RPMI7951 (cell line): Measurements from ENCODE around the gene LPP. TPM values are rescaled to one million over a fixed set of nuclear protein-coding genes. Genes with fewer than 3 reads are reported as not detected.
A peak's percentile ranks its signal among the peaks of the same experiment; 100 is the strongest.

ENCODE experiments used
- DNase-seq: peaks from one replicate; pipeline ENCODE4 v3.0.0-alpha.2; 2012; ENCODE audit warnings: low read depth
- total RNA-seq: library from RNA; depleted of rRNA; stranded (reverse); fragments of >200 nt; shearing (Covaris generic); gene quantifications from 2 replicates; pipeline ENCODE4 v1.2.3, GENCODE V29; 2014

LPP gene
- total RNA-seq, 1 experiment from 2014 or later, result 30.2 TPM

DNA sequence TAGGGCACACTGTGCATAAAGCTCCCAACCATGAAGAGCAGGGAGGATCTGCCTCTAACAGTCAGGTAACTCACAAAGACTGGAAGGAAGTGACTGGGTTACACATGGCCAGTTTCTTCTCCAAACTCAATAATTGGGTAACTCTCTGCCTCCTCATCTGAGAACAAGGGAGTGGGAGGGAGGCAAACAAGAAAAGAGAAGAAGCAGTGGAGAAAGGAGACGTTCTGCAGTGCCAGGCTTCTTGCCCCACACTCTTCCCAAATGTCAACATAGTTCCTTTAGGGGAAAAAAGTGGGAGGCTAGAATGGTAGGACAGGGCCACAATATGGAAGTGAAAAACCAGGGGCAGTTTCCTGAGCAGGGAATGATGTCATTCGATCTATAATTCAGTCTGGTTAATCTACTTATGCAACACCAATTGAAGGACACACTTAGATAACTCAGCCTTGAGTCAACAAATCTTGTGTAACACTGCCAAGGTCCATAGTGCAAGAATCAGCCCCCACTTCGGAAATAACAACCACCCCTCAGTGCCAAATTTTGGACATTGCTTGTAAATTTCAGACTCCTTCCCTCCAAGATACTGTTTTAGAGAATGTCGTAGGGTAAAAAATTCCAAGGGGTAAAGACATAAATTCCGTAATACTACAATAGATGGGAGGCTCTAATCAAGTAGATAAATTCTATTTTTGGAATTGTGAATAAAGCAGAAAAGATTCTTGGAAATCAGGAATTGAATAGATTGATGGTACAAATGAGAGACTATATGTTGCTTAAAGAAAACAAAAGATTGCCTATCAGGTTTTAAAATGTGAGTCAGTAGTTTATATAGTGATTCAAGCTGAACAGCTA lies 143.0 kb downstream of the LPP start:
- DNase-seq, result peak; percentile 81

DNA sequence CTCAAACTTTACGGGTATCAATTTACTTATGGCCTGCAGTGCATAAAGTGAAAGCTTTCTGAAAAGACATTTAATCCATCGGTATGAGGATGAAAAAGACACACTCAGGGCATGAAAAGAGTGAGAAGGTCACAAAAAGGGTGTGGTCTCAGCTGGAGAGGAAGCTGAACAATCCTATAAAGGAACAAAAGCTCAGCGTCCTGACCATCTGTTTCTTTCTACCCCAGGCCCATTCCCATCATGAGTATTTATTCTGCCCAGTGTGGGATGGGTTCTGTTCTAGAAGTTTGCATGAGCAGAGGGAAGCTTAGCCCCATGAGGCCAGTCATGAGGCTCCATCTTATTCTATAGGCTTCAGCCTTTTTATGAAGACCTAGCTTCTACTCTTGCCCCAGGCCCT lies 144.6 kb downstream of the LPP start:
- peak; percentile 62 for DNase-seq

DNA sequence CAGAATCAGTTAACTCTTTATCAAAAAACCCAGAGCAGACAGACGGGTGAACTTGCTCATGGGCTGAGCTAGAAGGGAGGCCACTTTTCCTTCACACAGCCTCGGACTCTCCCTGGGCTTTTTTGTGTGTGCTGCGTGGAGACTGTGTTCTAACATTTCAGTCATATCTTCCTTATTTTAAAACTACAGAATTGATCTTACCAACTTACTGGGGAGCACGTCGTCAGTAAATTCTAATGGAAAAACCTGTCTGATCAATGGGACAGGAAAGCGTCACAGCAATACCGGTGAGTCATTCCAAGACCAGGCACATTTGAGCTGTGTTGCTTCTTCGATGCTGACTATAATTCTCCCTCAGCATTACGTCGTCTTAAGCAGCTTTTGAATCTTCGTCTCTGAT lies 145.1 kb downstream of the LPP start:
- DNase-seq, result no peak

DNA sequence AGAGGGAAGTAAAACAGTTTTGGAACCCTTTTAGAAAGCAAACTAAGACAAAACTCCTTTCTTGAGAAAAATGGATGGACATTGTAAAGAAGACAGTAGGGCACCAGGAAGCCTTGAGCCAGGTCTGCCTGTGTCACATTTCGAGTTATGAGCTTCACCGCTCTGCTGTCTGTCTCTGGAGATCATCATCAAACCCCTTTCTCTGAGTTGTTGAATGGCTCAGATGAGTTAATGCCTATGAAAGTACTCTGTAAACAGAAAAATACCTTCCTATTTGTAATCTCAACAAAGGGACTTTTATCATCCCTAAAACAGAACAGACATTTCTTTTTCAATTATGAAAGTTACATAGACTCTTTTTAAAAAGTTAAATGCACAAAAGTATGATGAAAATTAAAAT lies 145.8 kb downstream of the LPP start:
- no peak for DNase-seq

DNA sequence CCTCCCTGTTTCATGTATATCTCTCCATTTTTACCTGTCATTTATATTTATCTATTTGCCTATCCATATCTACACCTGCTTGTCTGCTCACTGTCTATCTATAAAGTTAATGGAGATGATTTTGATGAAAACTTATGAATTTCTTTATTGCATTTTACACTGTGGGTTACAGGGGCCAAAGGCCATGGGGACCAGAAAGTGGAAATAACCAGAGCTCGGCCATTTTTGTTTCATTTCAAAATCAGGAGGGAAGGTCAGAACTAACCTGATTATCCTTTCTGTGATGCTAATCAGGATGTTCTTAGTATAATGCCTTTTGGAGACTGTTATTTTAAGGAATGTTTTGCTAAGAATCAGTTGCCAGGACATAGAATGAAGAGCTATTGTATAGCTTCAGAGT lies 147.2 kb downstream of the LPP start:
- DNase-seq, result no peak

DNA sequence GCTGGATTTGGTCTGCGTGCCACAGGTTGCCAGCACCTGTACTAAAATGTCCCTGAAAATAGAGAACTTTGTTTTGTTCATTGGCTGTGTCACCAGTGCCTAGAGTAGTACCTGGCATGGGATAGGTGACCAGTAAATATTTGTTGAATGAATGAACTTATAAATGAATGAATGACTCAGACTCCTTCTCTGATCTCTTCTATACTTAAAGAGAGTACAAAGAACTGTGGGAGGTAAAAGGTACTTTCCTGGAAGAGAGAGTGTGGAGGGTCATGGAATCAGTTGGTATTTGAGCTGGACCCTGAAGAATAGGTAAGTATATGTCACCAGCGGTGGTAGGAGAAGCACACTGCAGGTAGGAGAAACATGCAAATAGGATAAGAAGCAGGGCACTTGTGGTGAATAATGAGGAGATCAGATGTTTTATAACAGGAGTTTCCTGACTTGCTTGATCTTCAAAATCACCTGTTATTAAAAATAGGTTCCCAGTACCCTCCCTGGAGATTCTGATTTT lies 149.4 kb downstream of the LPP start:
- no peak for DNase-seq

DNA sequence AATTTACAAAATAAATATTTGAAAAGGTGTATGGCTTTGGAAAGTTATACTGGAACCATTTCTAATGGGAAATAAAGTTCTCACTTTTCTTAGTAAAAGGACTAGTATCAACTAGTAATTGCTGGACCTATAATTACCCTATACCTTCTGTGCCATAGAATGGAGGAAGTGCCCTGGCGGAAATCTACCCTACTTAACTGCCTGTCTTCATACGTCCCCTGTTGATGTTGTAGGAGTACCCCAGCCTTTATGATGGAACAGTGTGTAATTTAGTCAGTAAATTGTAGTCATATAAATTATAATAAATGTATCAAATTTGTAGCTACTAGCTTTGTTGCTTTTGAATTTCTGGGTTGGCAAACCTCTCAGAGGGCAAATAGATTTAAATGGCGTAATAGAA lies 149.9 kb downstream of the LPP start:
- DNase-seq, result no peak

DNA sequence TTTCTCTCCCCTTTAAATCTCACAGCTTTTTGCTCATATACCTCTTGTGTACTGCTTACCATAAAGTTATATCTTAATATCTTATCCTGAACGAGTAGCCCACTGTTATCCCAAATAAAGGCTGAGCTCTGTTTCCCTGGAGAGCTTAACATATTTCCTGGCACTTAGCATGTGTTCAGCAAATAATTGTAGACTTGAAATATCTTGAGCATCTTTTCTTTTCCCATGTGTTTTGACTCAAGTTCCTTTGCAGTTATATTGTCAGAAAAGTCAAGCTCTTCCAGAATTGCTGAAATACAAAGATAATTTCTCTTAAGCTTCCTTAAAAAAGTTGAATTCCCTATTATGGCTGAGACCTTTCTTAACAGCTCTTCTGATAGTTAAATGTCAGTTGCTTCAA lies 150.5 kb downstream of the LPP start:
- no peak for DNase-seq

DNA sequence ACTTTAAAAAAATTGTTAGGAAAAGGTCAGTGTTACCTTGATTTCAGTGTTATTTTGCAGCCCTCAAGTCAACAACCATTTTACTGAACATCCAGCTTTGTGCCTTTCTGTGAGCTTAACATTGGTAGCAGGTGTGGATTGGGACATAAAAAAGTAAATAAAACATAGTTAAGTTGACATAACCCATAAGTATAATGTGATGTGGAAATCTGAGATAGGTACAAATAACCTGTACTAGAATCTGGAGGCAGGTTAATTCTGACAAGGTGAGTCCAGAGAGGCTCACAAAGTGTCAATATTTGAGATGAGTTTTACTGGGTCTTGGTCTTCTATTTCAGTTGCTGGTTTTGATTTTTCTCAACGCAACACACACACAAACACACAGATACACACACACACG lies 151.3 kb downstream of the LPP start:
- no peak for DNase-seq

DNA sequence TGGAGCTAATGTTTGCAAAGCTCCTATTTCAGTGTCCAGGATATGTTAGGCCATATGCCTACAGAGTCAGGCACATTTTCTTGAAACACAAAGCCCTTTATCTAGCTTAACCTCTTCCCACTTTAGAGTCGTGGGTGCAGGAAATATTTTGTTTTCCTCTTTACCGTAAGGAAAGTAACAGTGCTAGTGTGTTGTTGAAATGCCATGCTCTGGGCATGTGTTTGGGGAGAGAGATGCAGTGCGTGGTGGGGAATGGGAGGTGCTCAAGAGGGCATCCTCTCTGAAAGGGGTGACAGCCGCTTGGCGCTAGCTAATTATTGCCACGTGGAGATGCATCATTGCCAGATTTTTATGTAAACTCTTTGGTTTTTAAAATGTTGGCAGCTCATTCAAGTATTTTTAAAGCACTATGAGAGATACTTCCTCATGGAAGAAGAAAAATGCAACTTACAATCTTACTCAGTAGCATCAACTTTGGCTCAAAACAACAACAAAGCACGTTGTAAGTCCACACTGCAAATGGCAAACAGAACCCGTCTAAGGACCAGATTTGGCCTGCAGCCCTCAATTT lies 152.6 kb downstream of the LPP start:
- DNase-seq, result no peak

DNA sequence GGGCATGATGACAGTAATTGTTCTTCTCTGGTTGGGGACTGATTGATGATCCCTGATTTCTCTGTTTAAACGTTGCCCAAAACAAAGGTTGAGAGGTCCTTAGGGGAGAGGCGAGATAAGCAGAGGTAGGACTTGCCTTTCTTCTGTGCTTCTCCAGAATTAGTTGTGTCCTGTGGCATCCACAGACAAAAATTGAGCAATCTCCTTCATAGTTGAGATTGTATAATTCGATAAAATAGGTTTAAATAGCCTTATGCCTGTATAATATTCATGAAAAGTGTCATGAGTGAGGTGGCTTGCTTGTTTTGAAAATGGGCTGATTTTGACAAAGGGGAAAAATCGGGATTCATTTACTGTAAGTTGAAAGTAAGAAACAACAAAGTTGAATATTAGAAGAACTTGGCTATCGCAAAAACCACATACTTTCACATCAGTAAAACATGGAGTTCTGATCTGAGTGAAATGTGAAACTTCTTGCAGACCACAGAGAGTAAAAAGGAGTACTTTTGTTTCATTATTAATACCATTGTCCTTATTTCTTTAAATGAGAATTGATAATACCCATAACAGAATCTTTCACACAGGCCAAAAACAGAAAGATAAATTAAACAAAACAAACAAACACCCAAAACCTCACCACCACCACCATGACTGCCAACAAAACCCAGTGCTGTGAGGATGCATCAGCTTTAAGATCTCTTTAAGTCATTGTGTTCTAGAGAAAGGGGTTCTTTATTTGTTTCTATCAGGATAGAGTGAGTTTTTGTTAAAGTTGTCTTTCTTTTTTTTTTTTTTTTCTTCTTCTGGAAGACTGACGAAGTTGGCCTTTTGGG lies 155.7 kb downstream of the LPP start:
- DNase-seq, result no peak

DNA sequence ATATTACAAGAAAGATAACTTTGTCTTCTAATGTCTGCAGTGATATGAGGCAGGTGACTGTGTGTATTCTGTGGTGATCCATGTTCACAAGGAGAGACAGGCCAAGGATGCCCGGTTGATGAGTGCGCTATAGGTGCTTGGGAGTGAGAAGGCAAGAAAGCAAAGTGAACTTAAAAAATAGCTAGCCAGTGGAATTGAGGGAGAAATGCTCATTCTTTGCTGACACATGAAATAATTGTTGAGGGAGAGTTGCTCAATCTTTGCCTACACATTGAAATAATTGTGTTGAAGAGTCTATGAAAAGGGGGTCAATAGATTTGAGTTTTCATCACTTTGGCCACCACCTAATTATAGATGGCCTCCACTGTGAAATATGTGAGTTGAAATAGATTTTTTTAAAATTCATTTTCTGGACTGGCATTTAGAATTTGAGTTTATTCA lies 156.3 kb downstream of the LPP start:
- DNase-seq, result no peak

DNA sequence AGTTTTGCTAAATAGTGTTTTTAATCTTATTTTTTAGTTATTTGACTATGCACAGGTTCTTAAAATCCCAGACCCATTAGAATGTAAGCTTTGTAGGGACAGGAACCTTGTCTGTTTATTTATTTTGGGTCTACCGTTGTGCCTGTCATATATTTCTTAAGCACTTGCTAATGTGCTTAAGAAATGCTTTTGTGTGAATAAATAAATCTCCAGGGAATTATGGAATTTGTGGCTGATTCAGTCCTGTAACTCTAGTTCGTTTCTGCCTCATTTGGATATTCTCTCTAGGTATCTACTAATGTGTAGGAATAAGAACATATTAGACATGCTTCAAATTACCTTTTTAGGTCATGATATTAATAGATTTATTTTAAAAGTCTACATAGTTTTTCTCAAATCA lies 161.6 kb downstream of the LPP start:
- no peak for DNase-seq

DNA sequence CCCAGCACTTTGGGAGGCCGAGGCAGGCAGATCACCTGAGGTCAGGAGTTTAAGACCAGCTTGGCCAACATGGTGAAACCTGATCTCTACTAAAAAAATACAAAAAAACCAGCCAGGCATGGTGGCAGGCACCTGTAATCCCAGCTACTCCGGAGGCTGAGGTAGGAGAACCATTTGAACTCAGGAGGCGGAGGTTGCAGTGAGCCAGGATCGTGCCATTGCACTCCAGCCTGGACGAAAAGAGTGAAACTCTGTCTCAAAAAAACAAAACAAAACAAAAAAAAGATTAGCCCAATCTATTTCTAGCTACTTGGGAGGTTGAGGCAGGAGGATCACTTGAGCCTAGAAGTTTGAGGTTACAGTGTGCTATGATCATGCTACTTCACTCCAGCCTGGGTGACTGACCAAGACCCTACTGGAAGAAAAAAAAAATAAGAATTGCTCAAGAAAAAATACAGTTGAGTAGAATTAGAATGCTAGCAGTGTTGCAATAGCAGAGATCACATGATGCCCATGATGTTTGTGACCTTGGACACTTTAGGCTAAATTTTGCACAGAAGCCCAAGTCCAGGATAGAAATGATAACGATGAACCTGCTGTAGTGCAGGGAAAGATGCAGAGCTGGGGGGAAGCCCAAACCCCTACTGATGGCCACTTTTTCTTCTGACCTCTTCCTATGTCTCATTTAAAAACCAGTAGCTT lies 162.2 kb downstream of the LPP start:
- DNase-seq, result no peak

DNA sequence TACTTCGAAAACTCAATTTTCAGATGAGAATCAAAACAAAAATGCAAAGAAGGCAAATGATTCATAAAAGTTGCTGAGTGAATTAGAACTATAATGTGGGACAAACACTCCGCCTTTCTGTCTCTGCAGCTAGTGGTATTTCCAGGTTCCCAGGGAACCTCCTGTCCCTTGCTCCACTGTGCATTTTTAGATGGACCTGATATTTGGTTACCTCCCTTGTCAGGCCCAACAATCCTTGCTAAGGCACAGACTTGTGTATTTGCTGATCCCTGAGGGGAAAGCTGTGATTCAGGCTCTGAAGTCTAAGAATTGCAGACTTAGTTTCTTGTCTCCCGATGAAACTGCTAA lies 162.7 kb downstream of the LPP start:
- DNase-seq, result no peak

DNA sequence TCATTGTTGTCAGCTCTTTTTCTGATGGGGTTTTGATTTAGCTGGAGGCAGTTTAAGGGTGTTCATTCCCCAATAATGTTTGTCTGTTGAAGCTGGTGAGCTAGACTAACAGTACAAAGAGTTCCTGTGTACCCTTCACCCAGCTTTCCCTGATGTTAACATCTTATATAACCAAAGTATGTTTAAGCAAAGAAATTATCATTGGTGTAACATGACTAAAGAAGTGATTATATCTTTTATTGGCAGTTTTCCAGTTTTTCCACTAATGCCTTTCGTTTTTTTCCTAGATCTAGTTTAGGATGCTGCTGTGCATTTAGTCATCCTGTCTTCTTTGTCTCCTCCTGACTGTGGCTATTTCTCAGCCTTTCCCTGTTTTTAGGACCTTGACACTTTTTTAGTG lies 165.6 kb downstream of the LPP start:
- DNase-seq, result peak; percentile 58

DNA sequence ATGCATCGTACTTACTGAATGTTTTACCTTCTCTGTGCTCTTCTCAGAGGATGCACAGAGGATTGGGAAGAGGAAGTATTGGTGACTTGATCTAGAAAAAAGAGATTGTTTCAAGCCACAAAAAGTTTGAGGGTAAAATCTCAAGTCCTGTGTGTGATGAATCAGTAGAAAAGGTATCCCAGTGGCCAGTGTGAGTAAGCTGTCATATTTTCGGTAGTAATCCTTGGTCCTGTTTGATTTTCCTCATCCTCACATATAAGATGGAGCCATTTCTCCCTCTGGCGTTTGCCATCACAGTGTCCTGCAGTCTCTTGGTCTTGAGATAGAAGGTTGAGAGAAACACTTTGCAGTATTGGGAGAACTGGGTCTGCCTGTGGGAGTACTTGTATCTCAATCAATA lies 166.8 kb downstream of the LPP start:
- peak; percentile 87 for DNase-seq

DNA sequence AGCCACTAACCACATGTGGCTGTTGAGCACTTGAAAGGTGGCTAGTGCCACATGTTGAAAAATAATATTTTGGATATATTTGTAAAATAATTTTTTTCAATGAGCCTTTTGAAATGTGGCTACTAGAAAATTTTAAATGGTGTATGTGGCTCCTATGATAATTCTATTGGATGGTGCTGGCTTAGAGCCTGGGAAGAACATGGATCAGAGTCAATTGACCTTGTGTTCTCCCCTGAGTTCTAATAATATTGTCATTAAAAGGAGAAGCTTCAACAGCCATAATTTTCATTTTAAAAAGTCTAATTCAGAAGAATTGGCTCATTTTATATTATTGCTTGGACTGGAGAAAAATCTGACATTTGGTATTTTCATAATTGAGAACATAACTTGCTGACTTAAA lies 167.3 kb downstream of the LPP start:
- DNase-seq, result no peak

DNA sequence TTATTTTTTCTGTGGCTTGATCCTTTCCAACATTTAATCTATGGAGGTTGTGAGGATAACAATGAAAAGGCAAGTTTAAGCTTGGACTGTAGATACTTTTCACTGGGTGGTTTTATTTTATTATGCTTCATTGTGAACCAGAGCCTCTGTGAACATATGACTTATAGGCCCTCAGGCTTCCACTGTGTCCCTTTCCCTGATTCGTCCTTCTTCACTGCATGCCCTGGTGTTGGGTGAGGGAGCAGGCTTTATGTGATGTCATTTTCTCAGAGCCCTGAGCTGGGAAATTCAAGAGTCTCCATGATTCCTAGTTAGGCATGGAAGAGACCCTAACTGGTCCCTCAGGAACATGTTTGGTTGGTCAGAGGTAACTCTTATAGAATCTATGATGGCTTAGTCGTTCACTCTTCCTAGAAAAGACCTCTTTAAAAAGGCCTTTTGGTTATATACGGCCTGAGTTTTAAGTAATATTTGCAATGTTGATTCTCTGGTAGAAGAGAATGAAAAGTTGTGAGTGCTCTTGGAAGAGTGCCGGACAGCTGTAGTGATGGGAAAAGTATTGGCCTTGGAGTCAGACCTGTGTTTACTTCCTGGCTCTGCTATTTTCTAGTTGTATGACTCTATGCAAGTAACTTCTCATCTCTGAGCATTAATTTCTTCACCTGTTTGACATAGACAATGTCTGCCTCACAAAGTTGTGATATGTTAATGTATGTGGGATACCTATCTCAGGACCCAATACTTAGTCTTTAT lies 168.4 kb downstream of the LPP start:
- peak; percentile 36 for DNase-seq

DNA sequence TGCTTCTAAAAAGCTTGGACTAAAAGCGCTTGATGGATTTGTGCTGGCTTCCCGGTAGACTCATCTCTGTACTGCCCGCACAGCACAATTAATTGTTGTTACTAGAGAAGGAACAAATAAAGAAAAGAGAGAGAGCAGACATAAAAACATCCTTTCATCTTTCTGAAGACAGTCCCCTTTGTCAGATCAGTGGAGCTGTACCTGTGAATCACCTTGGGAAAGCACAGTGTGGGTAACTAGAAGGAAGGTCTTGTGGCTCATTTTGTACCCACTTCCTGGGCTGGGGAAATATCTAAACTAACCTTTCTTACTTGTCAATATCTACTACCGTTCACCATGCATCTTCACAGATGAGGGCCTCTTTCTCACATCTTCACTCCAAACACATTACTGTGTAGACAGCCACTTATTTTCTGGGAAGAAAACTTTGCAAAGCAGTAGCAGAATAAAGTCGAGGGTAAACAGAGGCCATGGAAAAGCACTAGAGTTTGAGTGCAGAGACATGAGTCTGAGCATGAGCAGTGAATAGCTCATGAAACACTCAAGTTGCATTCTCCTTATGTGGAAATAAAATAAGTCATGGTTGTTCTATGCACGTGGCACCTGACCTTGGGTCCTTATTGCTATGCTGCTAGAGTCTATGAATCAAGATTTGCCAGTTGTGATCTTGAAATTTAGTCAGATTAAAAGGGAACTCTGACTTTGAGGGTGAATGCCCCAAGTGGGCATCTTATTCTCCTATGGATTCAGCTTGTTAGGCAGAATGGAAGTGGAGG lies 169.3 kb downstream of the LPP start:
- no peak for DNase-seq
